ENCODE measurements around the gene ADH1C.
A peak's percentile ranks its signal among the peaks of the same experiment; 100 is the strongest.

The ADH1C gene

GRCh38 chr4:99315839-99316238 is 36.7 kb downstream of the ADH1C start:
- TF ChIP-seq, protein P1, sequence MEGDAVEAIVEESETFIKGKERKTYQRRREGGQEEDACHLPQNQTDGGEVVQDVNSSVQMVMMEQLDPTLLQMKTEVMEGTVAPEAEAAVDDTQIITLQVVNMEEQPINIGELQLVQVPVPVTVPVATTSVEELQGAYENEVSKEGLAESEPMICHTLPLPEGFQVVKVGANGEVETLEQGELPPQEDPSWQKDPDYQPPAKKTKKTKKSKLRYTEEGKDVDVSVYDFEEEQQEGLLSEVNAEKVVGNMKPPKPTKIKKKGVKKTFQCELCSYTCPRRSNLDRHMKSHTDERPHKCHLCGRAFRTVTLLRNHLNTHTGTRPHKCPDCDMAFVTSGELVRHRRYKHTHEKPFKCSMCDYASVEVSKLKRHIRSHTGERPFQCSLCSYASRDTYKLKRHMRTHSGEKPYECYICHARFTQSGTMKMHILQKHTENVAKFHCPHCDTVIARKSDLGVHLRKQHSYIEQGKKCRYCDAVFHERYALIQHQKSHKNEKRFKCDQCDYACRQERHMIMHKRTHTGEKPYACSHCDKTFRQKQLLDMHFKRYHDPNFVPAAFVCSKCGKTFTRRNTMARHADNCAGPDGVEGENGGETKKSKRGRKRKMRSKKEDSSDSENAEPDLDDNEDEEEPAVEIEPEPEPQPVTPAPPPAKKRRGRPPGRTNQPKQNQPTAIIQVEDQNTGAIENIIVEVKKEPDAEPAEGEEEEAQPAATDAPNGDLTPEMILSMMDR (IDR thresholded peaks at IDR 0.05; ENCODE audit: low read depth, low read length): no peak
- no peak for DNase-seq (ENCODE audit: extremely low read depth, low read depth)

GRCh38 chr4:99314211-99314610 is 38.3 kb downstream of the ADH1C start:
- TF ChIP-seq, protein P1 (IDR thresholded peaks at IDR 0.05; ENCODE audit: low read depth, low read length): no peak
- no peak for DNase-seq (ENCODE audit: extremely low read depth, low read depth)

GRCh38 chr4:99310389-99310788 is 42.2 kb downstream of the ADH1C start:
- TF ChIP-seq, protein P1 (IDR thresholded peaks at IDR 0.05; ENCODE audit: low read depth, low read length): no peak
- DNase-seq (ENCODE audit: extremely low read depth, low read depth): no peak

DNA sequence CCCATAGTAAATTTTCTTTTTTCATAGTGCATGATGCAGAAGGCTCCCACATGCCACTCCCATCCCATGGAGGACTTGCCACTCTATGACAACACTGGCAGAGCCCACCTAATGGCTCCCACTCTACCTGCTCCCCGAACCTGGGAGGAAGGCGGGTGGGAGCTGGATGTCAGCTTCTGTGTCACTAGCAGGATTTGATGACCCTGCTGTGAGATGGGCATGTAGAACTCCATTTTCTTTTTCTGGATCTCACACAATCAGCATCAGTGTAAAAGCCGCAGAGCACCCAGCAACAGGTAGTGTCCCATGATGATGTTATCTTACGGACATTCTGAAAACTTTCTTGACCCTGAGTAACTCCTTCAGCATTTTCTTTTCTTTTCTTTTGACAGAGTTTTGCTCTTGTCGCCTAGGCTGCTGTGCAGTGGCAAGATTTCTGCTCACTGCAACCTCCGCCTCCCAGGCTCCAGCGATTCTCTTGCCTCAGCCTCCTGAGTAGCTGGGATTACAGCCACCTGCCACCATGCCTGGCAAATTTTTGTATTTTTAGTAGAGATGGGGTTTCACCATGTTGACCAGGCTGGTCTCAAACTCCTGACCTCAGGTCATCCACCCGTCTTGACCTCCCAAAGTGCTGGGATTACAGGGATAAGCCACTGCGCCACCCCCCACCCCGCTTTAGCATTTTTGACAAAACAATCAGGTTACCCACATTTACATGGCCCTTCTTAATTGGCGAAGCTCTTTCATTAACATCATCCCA is 46.7 kb downstream of the ADH1C start:
- TF ChIP-seq, protein P1 (IDR thresholded peaks at IDR 0.05; ENCODE audit: low read depth, low read length): no peak
- no peak for DNase-seq (ENCODE audit: extremely low read depth, low read depth)

DNA sequence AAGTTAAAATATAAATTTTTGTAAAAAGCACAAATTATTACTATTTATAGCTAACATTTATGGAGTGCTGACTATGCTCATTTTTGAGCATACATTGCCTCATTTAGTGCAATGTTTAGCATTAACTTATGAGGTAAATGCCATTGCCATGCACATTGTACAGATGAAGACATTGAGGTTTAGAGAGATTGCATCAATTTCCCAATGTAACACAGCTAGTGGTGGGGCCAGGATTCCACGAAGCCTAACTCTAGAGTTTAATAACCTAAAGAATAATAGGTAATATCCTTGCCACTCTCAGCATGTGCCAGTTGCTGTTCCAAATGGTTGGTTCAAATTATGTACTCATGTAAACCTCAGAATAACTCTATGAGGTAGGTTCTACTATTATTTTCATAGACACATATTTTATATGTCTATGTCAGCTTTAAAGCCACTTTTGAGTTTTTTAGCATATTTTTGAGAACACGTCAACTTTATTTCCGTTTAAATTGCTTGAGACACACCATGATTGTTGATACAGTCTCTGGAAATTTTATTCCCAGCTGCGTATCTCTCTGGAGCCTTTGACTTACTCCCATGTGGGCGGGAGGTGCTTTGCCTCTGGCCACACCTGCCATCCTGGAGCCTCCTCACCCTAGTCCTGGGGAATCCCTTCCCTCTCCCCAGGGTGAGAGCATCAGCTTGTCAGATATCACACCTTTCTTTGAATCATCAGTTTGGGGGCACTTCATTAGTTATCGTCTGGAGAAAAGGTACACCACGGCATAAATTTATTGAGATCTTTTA is 51.0 kb downstream of the ADH1C start:
- TF ChIP-seq, protein P1 (IDR thresholded peaks at IDR 0.05; ENCODE audit: low read depth, low read length): no peak
- DNase-seq (ENCODE audit: extremely low read depth, low read depth): peak; percentile 23

DNA sequence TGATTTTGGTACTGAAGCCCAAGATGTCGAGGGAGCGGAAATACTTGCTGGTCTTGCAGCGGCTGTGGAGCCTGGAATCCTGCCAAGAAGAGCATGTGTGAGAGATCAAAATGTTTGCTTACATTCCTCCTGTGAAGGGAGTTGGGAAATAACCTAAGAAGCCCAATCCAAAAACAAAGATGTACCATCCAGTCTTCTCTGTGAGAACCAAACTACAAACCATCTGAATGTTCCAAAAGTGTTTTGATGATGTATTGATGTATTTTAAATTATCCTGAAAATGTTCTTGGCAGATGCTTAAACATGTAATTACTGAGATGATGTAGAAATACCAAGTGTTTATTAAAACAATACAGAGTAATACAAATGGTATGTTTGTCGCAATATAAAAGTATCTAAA is 51.6 kb downstream of the ADH1C start:
- DNase-seq (ENCODE audit: extremely low read depth, low read depth): peak; percentile 98
- TF ChIP-seq, protein P1 (IDR thresholded peaks at IDR 0.05; ENCODE audit: low read depth, low read length): no peak

DNA sequence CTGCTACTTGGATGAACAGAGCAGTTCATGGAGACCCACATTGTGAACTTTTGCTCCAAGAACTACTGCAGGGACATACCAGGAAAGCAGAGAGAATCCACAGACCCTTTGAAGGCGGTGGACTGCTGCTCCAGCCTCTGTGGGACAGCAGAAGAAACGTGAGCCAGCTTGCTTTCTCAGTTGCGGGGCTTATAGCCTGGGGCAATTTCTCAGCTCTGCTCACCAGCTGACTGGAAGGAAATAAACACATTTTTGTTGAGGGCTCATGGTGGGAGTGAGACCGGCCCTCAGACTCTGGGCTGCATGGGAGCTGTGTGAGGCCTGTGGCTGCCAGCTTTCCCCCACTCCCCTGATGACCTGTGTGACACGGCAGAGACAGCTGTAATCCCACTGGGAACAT is 59.2 kb downstream of the ADH1C start:
- no peak for DNase-seq (ENCODE audit: extremely low read depth, low read depth)
- TF ChIP-seq, protein P1 (IDR thresholded peaks at IDR 0.05; ENCODE audit: low read depth, low read length): no peak

All from AG09319 (cell line).